NCI-H510A (cell line): ENCODE results near the gene HCRTR1.

Experiments
- DNase-seq: peaks from one replicate; lab custom pipeline; 2025; lab: John Stamatoyannopoulos, UW

HCRTR1 gene

GRCh38 chr1:31667065-31667785 lies 49.7 kb downstream of the HCRTR1 start:
- no peak for DNase-seq

GRCh38 chr1:31668303-31668883 lies 50.9 kb downstream of the HCRTR1 start:
- DNase-seq = no peak

GRCh38 chr1:31669433-31669785 lies 51.9 kb downstream of the HCRTR1 start:
- DNase-seq = no peak

DNA sequence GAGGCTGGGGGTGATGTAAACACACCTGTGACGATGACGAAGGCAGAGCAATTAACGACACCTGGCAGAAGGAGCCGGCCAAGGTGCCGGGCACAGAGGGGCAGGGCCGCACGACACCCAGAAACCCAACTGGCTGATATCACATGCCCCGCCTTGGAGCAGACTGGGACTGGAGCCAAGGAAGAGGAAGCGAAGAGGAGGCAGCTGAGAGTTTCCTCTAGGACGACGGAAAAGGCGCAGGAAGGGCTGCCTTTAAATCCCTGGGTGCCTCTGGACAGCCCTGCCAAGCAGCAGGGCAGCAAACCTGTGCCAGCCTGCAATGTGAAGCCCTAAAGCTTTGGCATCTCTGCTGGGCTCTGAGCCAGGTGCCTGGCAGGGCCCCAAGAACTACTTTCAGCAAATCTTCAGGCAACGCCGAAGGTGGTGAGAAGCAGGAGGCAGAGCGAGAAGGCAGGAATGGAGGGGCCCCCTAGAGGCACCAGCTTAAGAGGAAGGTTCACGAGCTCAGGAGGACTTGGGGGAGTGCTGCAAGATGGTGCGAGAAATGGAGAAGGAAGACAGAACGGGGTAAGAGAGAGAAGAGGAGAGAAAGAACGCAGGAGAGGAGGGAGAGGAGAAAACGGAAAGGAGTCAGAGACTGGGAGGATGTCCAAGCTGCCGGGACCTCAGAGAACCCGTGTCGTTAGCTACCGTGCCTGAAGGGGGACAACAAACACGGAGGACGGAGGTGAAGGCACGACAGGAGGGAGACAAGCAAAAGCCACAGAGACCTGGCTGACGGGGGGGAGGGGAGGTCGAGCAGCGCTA lies 52.5 kb downstream of the HCRTR1 start:
- peak; percentile 74 for DNase-seq

DNA sequence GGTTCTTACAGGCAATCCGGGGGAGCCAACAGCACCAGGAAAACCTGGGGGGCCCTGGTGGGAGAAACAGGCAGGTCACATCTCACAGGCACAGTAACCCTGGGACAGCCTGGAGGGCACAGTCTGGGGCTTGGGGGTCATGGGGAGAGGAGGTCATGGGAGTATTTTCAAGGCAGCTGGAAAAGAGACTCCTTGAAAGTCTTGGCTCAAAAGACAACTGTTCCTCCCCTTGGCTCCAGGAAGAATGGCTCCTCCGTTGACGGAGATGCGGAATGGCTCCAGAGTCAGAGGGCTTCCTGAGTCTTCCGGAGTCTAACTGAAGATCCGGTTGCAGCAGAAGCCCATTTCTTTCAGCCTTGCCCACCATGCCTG lies 53.1 kb downstream of the HCRTR1 start:
- no peak for DNase-seq

- DNase-seq = no peak
Observed at GRCh38 chr1:31671147-31671546, 53.7 kb downstream of the HCRTR1 start.

DNA sequence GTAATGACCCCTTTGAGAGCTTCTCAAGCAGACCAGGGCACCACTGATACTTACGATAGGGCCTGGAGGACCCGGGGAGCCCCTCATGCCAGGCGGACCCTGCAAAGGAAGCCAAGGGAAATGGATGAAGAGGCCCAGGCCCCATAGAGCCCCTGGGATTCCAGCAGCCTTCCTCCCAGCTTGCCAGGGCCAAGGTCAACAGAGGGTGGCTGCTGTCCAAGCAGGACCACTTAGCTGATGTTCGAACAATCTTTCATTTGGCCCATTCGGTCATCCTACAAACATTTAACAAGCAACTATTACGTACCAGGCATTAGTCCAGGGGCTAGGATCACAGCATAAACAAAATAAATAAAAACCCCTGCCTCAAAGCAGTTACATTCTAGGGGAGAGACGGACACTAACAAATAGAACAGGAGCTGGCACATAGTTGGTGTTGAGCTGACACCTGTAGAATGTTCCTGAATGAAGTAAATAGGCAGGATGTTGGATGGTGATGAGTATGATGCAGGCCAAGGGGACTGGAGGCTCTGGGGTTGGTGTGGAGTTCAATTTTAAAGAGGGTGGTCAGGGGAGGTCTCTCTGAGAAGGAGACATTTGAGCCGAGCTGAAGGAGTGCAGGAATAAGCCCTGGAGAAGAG lies 54.2 kb downstream of the HCRTR1 start:
- no peak for DNase-seq

DNA sequence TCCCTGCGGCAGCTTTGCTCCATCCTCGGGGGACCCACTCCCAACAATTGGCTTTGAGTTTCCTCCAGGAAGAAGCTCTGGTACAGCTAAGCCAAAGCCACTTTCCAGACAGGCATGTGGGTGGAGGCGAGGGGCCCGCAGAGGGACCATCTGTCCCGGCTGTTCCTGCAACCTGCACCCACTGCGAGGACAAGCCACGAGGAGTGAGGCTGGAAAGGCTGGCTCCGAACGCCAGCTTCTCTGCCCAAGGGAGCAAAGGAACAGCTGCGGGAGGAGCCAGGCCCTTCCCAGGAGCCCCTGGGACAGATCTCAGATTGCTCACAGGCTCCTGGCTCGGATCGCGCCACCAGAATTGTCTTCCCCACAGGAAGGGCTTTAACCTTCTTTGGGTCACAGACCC lies 55.5 kb downstream of the HCRTR1 start:
- no peak for DNase-seq

DNA sequence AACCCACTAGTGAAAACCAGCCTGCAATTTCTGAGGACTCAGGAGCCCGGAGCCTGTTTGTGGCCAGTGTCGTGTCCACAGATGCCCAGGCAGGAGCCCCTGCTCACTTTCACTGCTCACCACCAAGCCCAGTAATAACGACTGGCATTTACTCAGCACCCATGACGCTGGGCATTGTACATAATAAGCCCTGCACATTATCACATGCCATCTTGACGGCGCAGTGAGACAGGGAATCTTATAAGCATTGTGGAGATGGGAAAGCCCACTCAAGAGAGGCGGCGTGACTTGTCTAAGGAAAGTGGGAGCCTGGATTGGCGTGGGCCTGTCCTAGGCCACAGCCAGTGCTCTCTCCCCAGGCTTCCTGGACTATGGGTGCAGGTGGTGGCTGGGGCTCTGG lies 55.9 kb downstream of the HCRTR1 start:
- no peak for DNase-seq

DNA sequence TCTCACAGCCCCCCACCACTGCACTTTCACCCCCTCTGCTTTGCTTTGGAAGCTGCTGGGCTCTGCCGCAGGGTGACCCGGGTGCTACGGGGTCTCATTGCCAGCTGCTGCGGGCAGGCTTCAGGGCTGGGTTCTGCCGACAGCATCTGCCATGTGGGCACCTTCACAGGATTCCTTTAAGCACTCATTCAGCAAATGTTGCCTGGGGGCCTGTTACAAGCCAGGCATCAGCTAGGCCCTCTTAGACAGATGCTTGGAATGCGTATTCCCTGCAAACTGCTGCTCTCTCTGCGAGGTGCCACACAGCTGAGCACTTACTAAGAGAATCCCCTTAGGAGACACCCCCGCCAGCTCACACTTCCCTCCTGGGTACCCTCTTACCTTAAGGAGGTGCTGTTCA lies 57.1 kb downstream of the HCRTR1 start:
- no peak for DNase-seq

DNA sequence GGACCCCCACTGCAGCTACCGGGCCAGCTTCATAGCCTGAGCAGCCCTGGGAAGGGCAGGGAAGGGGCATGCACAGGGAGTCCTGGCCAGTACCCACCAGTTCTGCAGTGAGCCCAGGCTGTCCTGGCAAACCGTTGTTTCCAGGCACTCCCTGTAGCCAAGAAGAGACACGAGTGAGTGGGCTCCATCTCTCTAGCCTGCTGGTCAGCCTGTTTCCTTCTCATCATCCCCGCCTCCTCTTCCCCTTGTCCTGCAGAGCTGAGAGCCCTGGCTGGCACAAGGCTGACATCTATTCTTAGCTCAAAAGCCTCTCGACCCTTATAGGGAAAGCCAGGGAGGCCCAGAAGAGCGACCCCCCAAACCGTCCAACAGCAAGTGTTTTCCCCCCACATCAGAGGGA lies 57.7 kb downstream of the HCRTR1 start:
- no peak for DNase-seq

GRCh38 chr1:31675756-31676155 lies 58.3 kb downstream of the HCRTR1 start:
- DNase-seq = no peak
